ENCODE data around the gene EXOSC2. TPM values are rescaled to one million over a fixed set of nuclear protein-coding genes. Genes with fewer than 3 reads are reported as not detected.

The EXOSC2 gene
- total and polyA plus RNA-seq, 2 of the 13 experiments (the other 11 are each of a cell fraction or from before 2014, with no cell fraction given) = 27.5 to 63.8 TPM

DNA sequence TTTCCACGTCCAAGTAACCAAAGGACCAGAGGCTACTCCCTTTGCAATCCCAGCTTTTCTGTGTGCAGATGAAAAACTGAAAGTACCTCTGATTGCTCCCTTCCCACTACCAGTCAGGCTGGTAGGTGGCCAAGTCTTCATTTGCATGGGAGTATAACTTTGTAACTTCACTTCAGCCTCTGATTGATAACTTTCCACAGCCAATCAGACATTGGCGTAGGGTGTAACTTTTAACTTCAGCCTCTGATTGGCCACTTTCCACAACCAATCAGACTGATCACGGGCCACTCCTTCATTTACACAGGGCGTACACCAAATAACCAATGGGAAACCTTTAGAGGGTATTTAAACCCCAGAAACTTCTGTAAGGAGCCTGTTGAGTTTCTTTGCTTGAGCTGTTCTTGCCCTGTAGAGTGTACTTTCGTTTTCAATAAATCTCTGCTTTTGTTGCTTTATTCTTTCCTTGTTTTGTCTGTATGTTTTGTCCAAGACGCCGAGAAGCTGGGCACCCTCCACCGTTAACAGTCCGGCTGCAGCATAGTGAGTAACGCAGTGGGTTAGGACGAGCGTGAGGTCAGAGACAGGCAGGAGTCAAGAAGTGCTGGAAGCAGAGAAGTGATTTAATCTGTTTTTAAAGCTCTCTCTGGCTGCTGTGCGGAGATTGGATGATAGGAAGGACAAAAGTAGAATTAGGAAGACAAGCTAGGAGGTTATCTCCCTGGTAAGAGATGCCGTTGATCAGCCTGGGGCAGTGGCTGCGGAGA lies 3.5 kb upstream of the EXOSC2 start (continued):
- TF ChIP-seq PHB2 (IDR thresholded peaks at IDR 0.05; ENCODE audit: partially characterized antibody) (no peak), SALL2 (CRISPR knock-in tag; IDR thresholded peaks at IDR 0.05) (no peak), NPAS2 (CRISPR knock-in tag; IDR thresholded peaks at IDR 0.05; ENCODE audit: borderline replicate concordance) (no peak), ZNF619 (CRISPR knock-in tag; IDR thresholded peaks at IDR 0.05) (no peak), MZF1 (CRISPR knock-in tag; IDR thresholded peaks at IDR 0.05; ENCODE audit: borderline replicate concordance) (no peak), FOXA3 (CRISPR knock-in tag; IDR thresholded peaks at IDR 0.05) (0 out of 2 replicates have a peak, but pooled peaks have one; percentile 34), TRIM24 (CRISPR knock-in tag; IDR thresholded peaks at IDR 0.05) (no peak), ATF7-NPFF (CRISPR knock-in tag; IDR thresholded peaks at IDR 0.05; ENCODE audit: low read depth) (no peak), ZSCAN22 (CRISPR knock-in tag; IDR thresholded peaks at IDR 0.05) (no peak), ZBED4 (CRISPR knock-in tag; IDR thresholded peaks at IDR 0.05; ENCODE audit: borderline replicate concordance) (no peak), SALL1 (CRISPR knock-in tag; IDR thresholded peaks at IDR 0.05) (no peak), ZNF749 (CRISPR knock-in tag; IDR thresholded peaks at IDR 0.05; ENCODE audit: borderline replicate concordance) (no peak), ZNF839 (CRISPR knock-in tag; IDR thresholded peaks at IDR 0.05; ENCODE audit: borderline replicate concordance) (no peak), PREB (CRISPR knock-in tag; IDR thresholded peaks at IDR 0.05) (no peak), TRIM22 (IDR thresholded peaks at IDR 0.05) (no peak), ZNF121 (CRISPR knock-in tag; IDR thresholded peaks at IDR 0.05) (no peak), HMGXB4 (CRISPR knock-in tag; IDR thresholded peaks at IDR 0.05; ENCODE audit: borderline replicate concordance in 1 of 2, low read depth in 1 of 2) (peak in 1 of 2 experiments; percentile 41; a peak in 2 of 4 replicates), SSRP1 (CRISPR knock-in tag; IDR thresholded peaks at IDR 0.05) (no peak), MEIS2 (CRISPR knock-in tag; IDR thresholded peaks at IDR 0.05) (no peak)
- TF ChIP-seq, protein P1, sequence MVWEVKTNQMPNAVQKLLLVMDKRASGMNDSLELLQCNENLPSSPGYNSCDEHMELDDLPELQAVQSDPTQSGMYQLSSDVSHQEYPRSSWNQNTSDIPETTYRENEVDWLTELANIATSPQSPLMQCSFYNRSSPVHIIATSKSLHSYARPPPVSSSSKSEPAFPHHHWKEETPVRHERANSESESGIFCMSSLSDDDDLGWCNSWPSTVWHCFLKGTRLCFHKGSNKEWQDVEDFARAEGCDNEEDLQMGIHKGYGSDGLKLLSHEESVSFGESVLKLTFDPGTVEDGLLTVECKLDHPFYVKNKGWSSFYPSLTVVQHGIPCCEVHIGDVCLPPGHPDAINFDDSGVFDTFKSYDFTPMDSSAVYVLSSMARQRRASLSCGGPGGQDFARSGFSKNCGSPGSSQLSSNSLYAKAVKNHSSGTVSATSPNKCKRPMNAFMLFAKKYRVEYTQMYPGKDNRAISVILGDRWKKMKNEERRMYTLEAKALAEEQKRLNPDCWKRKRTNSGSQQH (CRISPR knock-in tag; IDR thresholded peaks at IDR 0.05; ENCODE audit: low read depth) = peak; percentile 19; the same call in 1 of the 2 replicates
